HG03108 (cell line): Measurements from ENCODE around the gene SMYD4.
"Not testable (repeated sequence)": the region's sequence is repeated elsewhere in the genome, so short reads cannot be mapped to it uniquely, and the experiment has no call there.

Source experiments
- ATAC-seq: cut with Tn5 transposase; IDR thresholded peaks from one replicate; pipeline ENCODE4 v1.9.1; 2021; ENCODE audit warnings: moderate library complexity; ENCODE audit not compliant: unreplicated experiment

Gene SMYD4

GRCh38 chr17:1829592-1830257 lies at the start of gene SMYD4, which contains the start of gene RPA1:
Gene SMYD4, minus strand, starts transcription at chr17:1829902. Its CDS starts 1,908 bp downstream, at chr17:1827994.
Gene RPA1, plus strand, starts transcription at chr17:1830005. Its CDS starts 89 bp downstream, at chr17:1830094.
- ATAC-seq, result peak; percentile 80

- no peak for ATAC-seq
Measured at GRCh38 chr17:1878419-1879121, 48.9 kb upstream of the SMYD4 start.

- ATAC-seq, result no peak
Measured at GRCh38 chr17:1875597-1875996, 45.9 kb upstream of the SMYD4 start.

GRCh38 chr17:1873418-1873817 lies 43.7 kb upstream of the SMYD4 start:
- no peak for ATAC-seq

GRCh38 chr17:1872976-1873375 lies 43.3 kb upstream of the SMYD4 start:
- ATAC-seq, result no peak

GRCh38 chr17:1872254-1872653 lies 42.6 kb upstream of the SMYD4 start:
- no peak for ATAC-seq

GRCh38 chr17:1871756-1872155 lies 42.1 kb upstream of the SMYD4 start:
- no peak for ATAC-seq

GRCh38 chr17:1870592-1870991 lies 40.9 kb upstream of the SMYD4 start:
- no peak for ATAC-seq

GRCh38 chr17:1868090-1868489 lies 38.4 kb upstream of the SMYD4 start:
- no peak for ATAC-seq

- no peak for ATAC-seq
Measured at GRCh38 chr17:1867307-1867706, 37.6 kb upstream of the SMYD4 start.

- no peak for ATAC-seq
Measured at GRCh38 chr17:1865252-1866037, 35.7 kb upstream of the SMYD4 start.

- no peak for ATAC-seq
Measured at GRCh38 chr17:1861391-1862010, 31.8 kb upstream of the SMYD4 start.

- ATAC-seq, result no peak
Measured at GRCh38 chr17:1860978-1861377, 31.3 kb upstream of the SMYD4 start.

- ATAC-seq, result not testable (repeated sequence)
Measured at GRCh38 chr17:1856462-1856861, 26.8 kb upstream of the SMYD4 start.

- no peak for ATAC-seq
Measured at GRCh38 chr17:1853698-1854097, 24.0 kb upstream of the SMYD4 start.

GRCh38 chr17:1852327-1852726 lies 22.6 kb upstream of the SMYD4 start:
- no peak for ATAC-seq

GRCh38 chr17:1847191-1847590 lies 17.5 kb upstream of the SMYD4 start:
- no peak for ATAC-seq

- no peak for ATAC-seq
Measured at GRCh38 chr17:1843947-1844346, 14.2 kb upstream of the SMYD4 start.

- no peak for ATAC-seq
Measured at GRCh38 chr17:1839516-1839915, 9.8 kb upstream of the SMYD4 start.

- peak; percentile 56 for ATAC-seq
Measured at GRCh38 chr17:1834380-1835149, 4.9 kb upstream of the SMYD4 start.
